HEK293 (cell line): Measurements from ENCODE around the gene PAPOLG.
A peak's percentile ranks its signal among the peaks of the same experiment; 100 is the strongest.

Experiments used
- CTCF ChIA-PET: fragments of 350-600 bp; formaldehyde crosslinking; extraction: SDS; loops from one replicate; lab custom pipeline; 2021; ENCODE audit warnings: antibody characterized with exemption; lab: Yijun Ruan, JAX
- POLR2A ChIA-PET: fragments of 300-600 bp; formaldehyde crosslinking; extraction: SDS; loops from one replicate; lab custom pipeline; 2020; ENCODE audit warnings: antibody characterized with exemption, inconsistent platforms; lab: Yijun Ruan, JAX
- H3K27ac ChIP-seq: fragments of 200-500 bp; sonication (Bioruptor generic); 2 replicates; pipeline ENCODE4 v1.5.1; 2014; ENCODE audit warnings: low read depth, low read length, control low read depth, inconsistent platforms; ENCODE audit errors: extremely low read depth
- H3K36me3 ChIP-seq, 2 experiments: fragments of 200-500 bp in 1 of 2; sonication (Bioruptor generic) in 1 of 2; 1 replicate in 1 of 2; 2 replicates in 1 of 2; pipeline ENCODE4 v1.5.1; 2014 to 2017; ENCODE audit warnings: inconsistent platforms in 2 of 2, low read length in 2 of 2; ENCODE audit not compliant: control insufficient read depth in 2 of 2, insufficient read depth in 1 of 2
- H3K4me1 ChIP-seq: fragments of 200-500 bp; sonication (Bioruptor generic); 2 replicates; pipeline ENCODE4 v1.5.1; 2014; ENCODE audit warnings: mild to moderate bottlenecking, low read length, inconsistent platforms; ENCODE audit not compliant: control insufficient read depth, insufficient read depth
- H3K4me3 ChIP-seq: 2 replicates; pipeline ENCODE4 v1.5.1; 2011; ENCODE audit warnings: low read depth, mild to moderate bottlenecking, control low read depth, low read length, moderate library complexity
- H3K9me3 ChIP-seq: fragments of 200-500 bp; sonication (Bioruptor generic); 2 replicates; pipeline ENCODE4 v1.5.1; 2014; ENCODE audit warnings: low read depth, low read length, inconsistent platforms; ENCODE audit not compliant: control insufficient read depth, insufficient read depth
- BCL6B ChIP-seq: fragments of 450-650 bp; formaldehyde crosslinking; IDR thresholded peaks from 2 replicates; pipeline ENCODE4 v1.5.1; 2017; ENCODE audit warnings: missing biosample characterization, missing genetic modification characterization
- GFI1B ChIP-seq: fragments of 450-650 bp; formaldehyde crosslinking; IDR thresholded peaks from 2 replicates; pipeline ENCODE4 v1.5.1; 2016; ENCODE audit warnings: missing biosample characterization, missing genetic modification characterization
- GLI4 ChIP-seq: fragments of 450-650 bp; formaldehyde crosslinking; IDR thresholded peaks from 2 replicates; pipeline ENCODE4 v1.5.1; 2016; ENCODE audit warnings: missing biosample characterization, missing genetic modification characterization
- INSM2 ChIP-seq: fragments of 450-650 bp; formaldehyde crosslinking; IDR thresholded peaks from 2 replicates; pipeline ENCODE4 v1.5.1; 2016; ENCODE audit warnings: missing biosample characterization, missing genetic modification characterization
- KLF10 ChIP-seq: fragments of 450-650 bp; IDR thresholded peaks from 2 replicates; pipeline ENCODE4 v1.5.1; 2018; ENCODE audit warnings: missing biosample characterization, mild to moderate bottlenecking, missing genetic modification characterization
- KLF7 ChIP-seq: fragments of 450-650 bp; formaldehyde crosslinking; IDR thresholded peaks from 2 replicates; pipeline ENCODE4 v1.5.1; 2016; ENCODE audit warnings: missing biosample characterization, missing genetic modification characterization, borderline replicate concordance
- KLF9 ChIP-seq: fragments of 450-650 bp; formaldehyde crosslinking; IDR thresholded peaks from 2 replicates; pipeline ENCODE4 v1.5.1; 2016; ENCODE audit warnings: missing biosample characterization, missing genetic modification characterization, low read depth
- YY1 ChIP-seq: fragments of 450-650 bp; formaldehyde crosslinking; IDR thresholded peaks from 2 replicates; pipeline ENCODE4 v1.5.1; 2018; ENCODE audit warnings: missing biosample characterization, missing genetic modification characterization
- ZBTB44 ChIP-seq: fragments of 450-650 bp; IDR thresholded peaks from 2 replicates; pipeline ENCODE4 v1.5.1; 2018; ENCODE audit warnings: missing biosample characterization, mild to moderate bottlenecking, missing genetic modification characterization
- ZIC2 ChIP-seq: fragments of 450-650 bp; formaldehyde crosslinking; IDR thresholded peaks from 2 replicates; pipeline ENCODE4 v1.5.1; 2016; ENCODE audit warnings: missing biosample characterization, missing genetic modification characterization
- ZNF10 ChIP-seq: fragments of 450-650 bp; formaldehyde crosslinking; IDR thresholded peaks from 2 replicates; pipeline ENCODE4 v1.5.1; 2017; ENCODE audit warnings: missing biosample characterization, missing genetic modification characterization
- ZNF121 ChIP-seq: fragments of 450-650 bp; formaldehyde crosslinking; IDR thresholded peaks from 2 replicates; pipeline ENCODE4 v1.5.1; 2016; ENCODE audit warnings: missing biosample characterization, missing genetic modification characterization
- ZNF132 ChIP-seq: fragments of 450-650 bp; formaldehyde crosslinking; IDR thresholded peaks from 2 replicates; pipeline ENCODE4 v1.5.1; 2017; ENCODE audit warnings: missing biosample characterization, missing genetic modification characterization, borderline replicate concordance
- ZNF157 ChIP-seq: fragments of 450-650 bp; formaldehyde crosslinking; IDR thresholded peaks from 2 replicates; pipeline ENCODE4 v1.5.1; 2016; ENCODE audit warnings: missing biosample characterization, missing genetic modification characterization
- ZNF248 ChIP-seq: fragments of 450-650 bp; formaldehyde crosslinking; IDR thresholded peaks from 2 replicates; pipeline ENCODE4 v1.5.1; 2017; ENCODE audit warnings: missing biosample characterization, missing genetic modification characterization
- ZNF324 ChIP-seq: fragments of 450-650 bp; formaldehyde crosslinking; IDR thresholded peaks from 2 replicates; pipeline ENCODE4 v1.5.1; 2016; ENCODE audit warnings: missing biosample characterization, missing genetic modification characterization
- ZNF350 ChIP-seq: fragments of 450-650 bp; formaldehyde crosslinking; IDR thresholded peaks from 2 replicates; pipeline ENCODE4 v1.5.0; 2017; ENCODE audit warnings: missing biosample characterization, mild to moderate bottlenecking, missing genetic modification characterization
- ZNF501 ChIP-seq: fragments of 450-650 bp; formaldehyde crosslinking; IDR thresholded peaks from 2 replicates; pipeline ENCODE4 v1.5.1; 2016; ENCODE audit warnings: missing biosample characterization, missing genetic modification characterization
- ZNF530 ChIP-seq: fragments of 450-650 bp; formaldehyde crosslinking; IDR thresholded peaks from 2 replicates; pipeline ENCODE4 v1.5.1; 2016; ENCODE audit warnings: low read depth, missing biosample characterization, missing genetic modification characterization
- ZNF549 ChIP-seq: fragments of 450-650 bp; IDR thresholded peaks from 2 replicates; pipeline ENCODE4 v1.5.1; 2018; ENCODE audit warnings: missing biosample characterization, missing genetic modification characterization, mild to moderate bottlenecking, inconsistent platforms, moderate library complexity
- ZNF555 ChIP-seq: fragments of 450-650 bp; formaldehyde crosslinking; conservative IDR thresholded peaks from 2 replicates; pipeline ENCODE4 v1.5.1; 2017; ENCODE audit warnings: missing biosample characterization, mild to moderate bottlenecking, missing genetic modification characterization, inconsistent platforms
- ZNF621 ChIP-seq: fragments of 450-650 bp; formaldehyde crosslinking; IDR thresholded peaks from 2 replicates; pipeline ENCODE4 v1.5.1; 2017; ENCODE audit warnings: missing biosample characterization, missing genetic modification characterization
- ZSCAN16 ChIP-seq: fragments of 450-650 bp; formaldehyde crosslinking; IDR thresholded peaks from 2 replicates; pipeline ENCODE4 v1.5.1; 2016; ENCODE audit warnings: missing biosample characterization, missing genetic modification characterization
- ZSCAN23 ChIP-seq: fragments of 450-650 bp; formaldehyde crosslinking; IDR thresholded peaks from 2 replicates; pipeline ENCODE4 v1.5.1; 2016; ENCODE audit warnings: missing biosample characterization, missing genetic modification characterization
- ZSCAN30 ChIP-seq: fragments of 450-650 bp; IDR thresholded peaks from 2 replicates; pipeline ENCODE4 v1.5.1; 2018; ENCODE audit warnings: missing biosample characterization, mild to moderate bottlenecking, missing genetic modification characterization, moderate library complexity
- ZSCAN4 ChIP-seq: fragments of 450-650 bp; formaldehyde crosslinking; IDR thresholded peaks from 2 replicates; pipeline ENCODE4 v1.5.1; 2017; ENCODE audit warnings: missing biosample characterization, missing genetic modification characterization

Gene PAPOLG

GRCh38 chr2:60741576-60741975 lies 14.5 kb upstream of the PAPOLG start:
- CTCF ChIA-PET, result no interaction called here
- POLR2A ChIA-PET, result no interaction called here
- H3K9me3 ChIP-seq, result no peaks in the 10 kb centered on the region
- no peaks in the 10 kb centered on the region for H3K36me3 ChIP-seq
- H3K27ac ChIP-seq, result no peak overlapping the region
- TF ChIP-seq ZSCAN30 (tag by site-specific recombination) (no peak), ZNF501 (tag by site-specific recombination) (no peak), ZNF621 (tag by site-specific recombination) (no peak), ZSCAN16 (no peak), ZNF157 (no peak), ZBTB44 (tag by site-specific recombination) (no peak), ZNF248 (tag by site-specific recombination) (no peak), ZNF121 (tag by site-specific recombination) (no peak)
- H3K4me1 ChIP-seq, result no peaks in the 10 kb centered on the region
- no peak overlapping the region for H3K4me3 ChIP-seq

- Histone ChIP-seq H3K36me3 (no peaks in the 10 kb centered on the region), H3K4me3 (no peak overlapping the region), H3K9me3 (no peaks in the 10 kb centered on the region), H3K4me1 (no peaks in the 10 kb centered on the region), H3K27ac (no peak overlapping the region)
- peak; percentile 19; the same call in 1 of the 2 replicates for TF ChIP-seq ZIC2
- TF ChIP-seq KLF10 (tag by site-specific recombination), result no peak
- CTCF ChIA-PET, result no interaction called here
- POLR2A ChIA-PET, result no interaction called here
These were observed 13.6 kb upstream of the PAPOLG start for GRCh38 chr2:60742419-60742818.

- CTCF ChIA-PET, result no interaction called here
- H3K27ac ChIP-seq, result no peak overlapping the region
- no peak overlapping the region for H3K4me3 ChIP-seq
- H3K36me3 ChIP-seq, result no peaks in the 10 kb centered on the region
- TF ChIP-seq KLF7 (no peak), GLI4 (tag by site-specific recombination) (no peak), ZSCAN4 (tag by site-specific recombination) (no peak), ZNF324 (no peak), BCL6B (no peak), ZIC2 (no peak), ZNF350 (tag by site-specific recombination) (no peak), KLF9 (tag by site-specific recombination) (no peak), ZNF549 (no peak), ZNF132 (tag by site-specific recombination) (no peak), GFI1B (tag by site-specific recombination) (no peak), ZNF10 (tag by site-specific recombination) (no peak), ZSCAN23 (no peak), ZNF530 (tag by site-specific recombination) (no peak), YY1 (no peak), ZNF248 (tag by site-specific recombination) (no peak), INSM2 (no peak), ZNF555 (tag by site-specific recombination) (no peak)
- POLR2A ChIA-PET, result interaction anchor here (1.5 to 1.6 kb wide), 2 partner anchors 10 to 11 kb away, joined by 3 to 7 read pairs; partner anchors contain the start of gene PAPOLG
- no peaks in the 10 kb centered on the region for H3K4me1 ChIP-seq
- no peaks in the 10 kb centered on the region for H3K9me3 ChIP-seq
These were observed 10.7 kb upstream of the PAPOLG start for GRCh38 chr2:60745330-60745729.
